Ishikawa (cell line): ENCODE measurements around the gene POLD3.

Experiments
- CEBPB ChIP-seq: IDR thresholded peaks from 2 replicates; pipeline ENCODE4 v1.6.1; 2012
- CREB1 ChIP-seq: IDR thresholded peaks from 2 replicates; pipeline ENCODE4 v1.6.1; 2012; ENCODE audit warnings: low read depth
- EGR1 ChIP-seq: IDR thresholded peaks from 2 replicates; pipeline ENCODE4 v1.6.1; 2012
- EP300 ChIP-seq: IDR thresholded peaks from 2 replicates; pipeline ENCODE4 v1.6.1; 2012; ENCODE audit warnings: borderline replicate concordance
- FOXM1 ChIP-seq: IDR thresholded peaks from 2 replicates; pipeline ENCODE4 v1.6.1; 2012; ENCODE audit warnings: low read depth, borderline replicate concordance
- NFIC ChIP-seq: IDR thresholded peaks from 2 replicates; pipeline ENCODE4 v1.6.1; 2012
- RAD21 ChIP-seq: IDR thresholded peaks from 2 replicates; pipeline ENCODE4 v1.6.1; 2012; ENCODE audit warnings: low read depth
- REST ChIP-seq: IDR thresholded peaks from 2 replicates; pipeline ENCODE4 v1.6.1; 2012; ENCODE audit warnings: low read depth, mild to moderate bottlenecking
- TAF1 ChIP-seq: IDR thresholded peaks from 2 replicates; pipeline ENCODE4 v1.6.1; 2012; ENCODE audit warnings: low read depth, mild to moderate bottlenecking
- TCF12 ChIP-seq: IDR thresholded peaks from 2 replicates; pipeline ENCODE4 v1.6.1; 2012; ENCODE audit warnings: low read depth
- TEAD4 ChIP-seq: IDR thresholded peaks from 2 replicates; pipeline ENCODE4 v1.6.1; 2012
- USF1 ChIP-seq: IDR thresholded peaks from 2 replicates; pipeline ENCODE4 v1.6.1; 2012
- YY1 ChIP-seq: IDR thresholded peaks from 2 replicates; pipeline ENCODE4 v1.6.1; 2012; ENCODE audit warnings: low read depth
- ZBTB7A ChIP-seq: IDR thresholded peaks from 2 replicates; pipeline ENCODE4 v1.6.1; 2012; ENCODE audit warnings: low read depth
- TF ChIP-seq, protein P1 (sequence below): IDR thresholded peaks from 2 replicates; pipeline ENCODE4 v1.6.1; 2012

Gene POLD3

GRCh38 chr11:74673693-74674360 is 81.4 kb downstream of the POLD3 start:
- no peak for TF ChIP-seq FOXM1
- no peak for TF ChIP-seq TEAD4
- no peak for TF ChIP-seq ZBTB7A
- no peak for TF ChIP-seq EP300
- TF ChIP-seq REST: no peak
- no peak for TF ChIP-seq TCF12
- no peak for TF ChIP-seq RAD21
- no peak for TF ChIP-seq YY1
- TF ChIP-seq CREB1: no peak

- TF ChIP-seq TAF1 (no peak), RAD21 (no peak), FOXM1 (no peak), EGR1 (no peak), NFIC (no peak), ZBTB7A (no peak), TEAD4 (no peak), EP300 (no peak), USF1 (no peak)
- TF ChIP-seq, protein P1, sequence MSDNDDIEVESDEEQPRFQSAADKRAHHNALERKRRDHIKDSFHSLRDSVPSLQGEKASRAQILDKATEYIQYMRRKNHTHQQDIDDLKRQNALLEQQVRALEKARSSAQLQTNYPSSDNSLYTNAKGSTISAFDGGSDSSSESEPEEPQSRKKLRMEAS: no peak
These were observed 83.4 kb downstream of the POLD3 start for GRCh38 chr11:74675761-74676160.

GRCh38 chr11:74676596-74676995 is 84.2 kb downstream of the POLD3 start:
- TF ChIP-seq EP300: no peak

GRCh38 chr11:74677131-74677530 is 84.7 kb downstream of the POLD3 start:
- TF ChIP-seq, protein P1: no peak
- TF ChIP-seq RAD21 (no peak), FOXM1 (no peak), EGR1 (no peak)

GRCh38 chr11:74678041-74678440 is 85.7 kb downstream of the POLD3 start:
- TF ChIP-seq YY1 (no peak), TAF1 (no peak), REST (no peak), ZBTB7A (no peak), CREB1 (no peak), TCF12 (no peak), EGR1 (no peak), RAD21 (no peak), EP300 (no peak), USF1 (no peak), FOXM1 (no peak), TEAD4 (no peak), NFIC (no peak), CEBPB (no peak)
- TF ChIP-seq, protein P1: no peak

GRCh38 chr11:74678591-74679512 is 86.5 kb downstream of the POLD3 start:
- no peak for TF ChIP-seq EP300
- TF ChIP-seq RAD21: no peak
- no peak for TF ChIP-seq TAF1
- no peak for TF ChIP-seq FOXM1
- TF ChIP-seq, protein P1: no peak
- TF ChIP-seq CEBPB: no peak
- TF ChIP-seq ZBTB7A: no peak
- no peak for TF ChIP-seq REST
- no peak for TF ChIP-seq USF1
- TF ChIP-seq YY1: no peak
- TF ChIP-seq NFIC: no peak
- no peak for TF ChIP-seq TCF12
